HepG2 (cell line): ENCODE data around the gene STOML1. TPM values are rescaled to one million over a fixed set of nuclear protein-coding genes. Genes with fewer than 3 reads are reported as not detected.

Experiments used
- ATAC-seq: fragments of 200-7000 bp; cut with Tn5 transposase; 3 replicates; pipeline ENCODE4 v1.9.1; 2020; ENCODE audit warnings: mild to moderate bottlenecking, moderate library complexity
- BruUV-seq: library from RNA; stranded (reverse); fragments of 400-500 nt; replicated peaks from 2 replicates; lab custom pipeline; 2021; lab: Mats Ljungman, UMichigan
- CTCF ChIA-PET: fragments of 300-600 bp; formaldehyde crosslinking; extraction: SDS; loops from one replicate; lab custom pipeline; 2021; ENCODE audit warnings: low total read pairs, inconsistent platforms, low intra/inter-chr PET ratio; lab: Yijun Ruan, JAX
- POLR2A ChIA-PET: fragments of 350-600 bp; sonication (Branson Sonifier 250); formaldehyde crosslinking; loops from one replicate; lab custom pipeline; 2020; ENCODE audit warnings: antibody characterized with exemption, inconsistent platforms; lab: Yijun Ruan, JAX
- DNase-seq: peaks from one replicate; pipeline ENCODE4 v3.0.0-alpha.2; 2015; ENCODE audit warnings: low spot score
- FAIRE-seq: peaks from 3 replicates; lab custom pipeline; 2011; peaks lifted over from hg19 to GRCh38; lab: Jason Lieb, UNC
- H2AFZ ChIP-seq: one replicate; pipeline ENCODE4 v1.6.1; 2011; ENCODE audit warnings: low read length, inconsistent platforms
- H3K27ac ChIP-seq: fragments of 300-600 bp; 3 replicates; pipeline ENCODE4 v1.8.0; 2011; ENCODE audit warnings: mixed run types, mild to moderate bottlenecking, mixed read lengths, low read length, inconsistent platforms; ENCODE audit not compliant: insufficient read depth; ENCODE audit errors: extremely low read length
- H3K27me3 ChIP-seq, 2 experiments: fragments of 200-600 bp in 1 of 2; 2 replicates in 1 of 2; 3 replicates in 1 of 2; pipeline versions ENCODE4 v1.6.0 to v1.8.0; 2011; ENCODE audit warnings: low read length in 2 of 2, mild to moderate bottlenecking in 2 of 2, moderate library complexity in 2 of 2, inconsistent platforms in 1 of 2; ENCODE audit not compliant: insufficient read depth in 2 of 2, control insufficient read depth in 1 of 2
- H3K36me3 ChIP-seq, 2 experiments: fragments of 200-600 bp in 1 of 2; replicated peaks in 1 of 2; 2 replicates in 1 of 2; 3 replicates in 1 of 2; pipeline versions ENCODE4 v1.5.1 to v1.8.0; 2011; ENCODE audit warnings: low read length in 2 of 2, inconsistent platforms in 1 of 2; ENCODE audit not compliant: insufficient read depth in 2 of 2, control insufficient read depth in 1 of 2
- H3K4me1 ChIP-seq: 2 replicates; pipeline ENCODE4 v1.5.1; 2012; ENCODE audit warnings: low read length, inconsistent platforms; ENCODE audit not compliant: insufficient read depth
- H3K4me2 ChIP-seq: 2 replicates; pipeline ENCODE4 v1.6.0; 2011; ENCODE audit warnings: low read depth, low read length, inconsistent platforms
- H3K4me3 ChIP-seq, 3 experiments: fragments of 200-600 bp in 1 of 3; sonication (generic), shearing (Covaris generic) in 1 of 3; replicated peaks in 1 of 3; 2 replicates each; pipeline ENCODE4 v1.5.1; 2011 to 2016; ENCODE audit warnings: low read length in 3 of 3, inconsistent platforms in 2 of 3, low read depth in 2 of 3, mild to moderate bottlenecking in 2 of 3, control low read depth in 1 of 3, mixed read lengths in 1 of 3; ENCODE audit not compliant: insufficient read depth in 1 of 3
- H3K79me2 ChIP-seq: one replicate; pipeline ENCODE4 v1.6.1; 2011; ENCODE audit warnings: low read length, inconsistent platforms; ENCODE audit not compliant: insufficient read depth
- H3K9ac ChIP-seq: 2 replicates; pipeline ENCODE4 v1.6.0; 2011; ENCODE audit warnings: mild to moderate bottlenecking, low read depth, low read length, inconsistent platforms; ENCODE audit not compliant: insufficient read depth
- H3K9me3 ChIP-seq: 2 replicates; pipeline ENCODE4 v1.5.1; 2012; ENCODE audit warnings: mild to moderate bottlenecking, low read length
- H4K20me1 ChIP-seq: 2 replicates; pipeline ENCODE4 v1.6.0; 2011; ENCODE audit warnings: inconsistent platforms, mild to moderate bottlenecking, low read length, moderate library complexity; ENCODE audit not compliant: insufficient read depth
- GATAD1 ChIP-seq: IDR thresholded peaks from 2 replicates; pipeline ENCODE4 v1.6.1; 2016; ENCODE audit warnings: missing genetic modification reagents, missing compliant biosample characterization
- KDM6A ChIP-seq: IDR thresholded peaks from 2 replicates; pipeline ENCODE4 v1.6.1; 2016; ENCODE audit warnings: low read depth
- KLF12 ChIP-seq: sonication (generic); formaldehyde crosslinking; IDR thresholded peaks from 2 replicates; pipeline ENCODE4 v1.4.0; 2020; ENCODE audit warnings: missing genetic modification reagents, borderline replicate concordance
- THAP9 ChIP-seq: sonication (generic); formaldehyde crosslinking; IDR thresholded peaks from 2 replicates; pipeline ENCODE4; 2020; ENCODE audit warnings: missing genetic modification reagents, mild to moderate bottlenecking, borderline replicate concordance
- ZBTB3 ChIP-seq: sonication (generic); formaldehyde crosslinking; IDR thresholded peaks from 2 replicates; pipeline ENCODE4 v1.4.0; 2020; ENCODE audit warnings: low read depth, mild to moderate bottlenecking, moderate library complexity, missing genetic modification reagents, borderline replicate concordance
- ZC3H4 ChIP-seq: sonication (generic); formaldehyde crosslinking; IDR thresholded peaks from 2 replicates; pipeline ENCODE4 v1.4.0; 2020; ENCODE audit warnings: missing genetic modification reagents, borderline replicate concordance
- ZKSCAN1 ChIP-seq: fragments of 150-350 bp; IDR thresholded peaks from 2 replicates; pipeline ENCODE4 v1.6.1; 2014; ENCODE audit warnings: low read length
- ZMYM2 ChIP-seq: sonication (generic); formaldehyde crosslinking; IDR thresholded peaks from 2 replicates; pipeline ENCODE4 v1.8.0; 2022; ENCODE audit warnings: mild to moderate bottlenecking, missing genetic modification reagents
- ZNF761 ChIP-seq: sonication (generic); formaldehyde crosslinking; conservative IDR thresholded peaks from 2 replicates; pipeline ENCODE4 v1.4.0; 2020; ENCODE audit warnings: mild to moderate bottlenecking, missing genetic modification reagents
- WGBS: methylation state at CpG from one replicate; pipeline ENCODE4 v1.1.6; 2017; ENCODE audit warnings: low lambda C conversion rate; 5-methylcytosine and 5-hydroxymethylcytosine counted together
- in situ Hi-C: cut with HindIII; loops from 2 replicates; pipeline ENCODE4 v1.10.0; 2017; ENCODE audit warnings: low pct_unique_long_range_greater_than_20kb; ENCODE audit not compliant: extremely low pct_ligation_motif_present
- intact Hi-C: fragments of 100-400 bp; cut with micrococcal nuclease; formaldehyde crosslinking; loops from one replicate; pipeline ENCODE4 v1.10.0; 2022; ENCODE audit not compliant: unreplicated experiment
- polyA plus RNA-seq, 8 experiments: library from polyadenylated mRNA; depleted of rRNA in 3 of 8; stranded (reverse) in 7 of 8; unstranded in 1 of 8; fragments of >200 nt; fragmentation: Illumina TruSeq in 4 of 8; extraction: Trizol in 4 of 8; gene quantifications; 2 replicates each; pipeline versions ENCODE4 v1.2.1 to v1.2.3, GENCODE V29; 2011 to 2016; ENCODE audit warnings: low read depth in 4 of 8, missing spikeins in 1 of 8, mixed read lengths in 1 of 8; ENCODE audit not compliant: insufficient read depth in 1 of 8
- total RNA-seq, 5 experiments: library from RNA; depleted of rRNA; stranded (reverse); fragments of >200 nt; fragmentation: Illumina TruSeq; extraction: Trizol; gene quantifications; 2 replicates each; pipeline ENCODE4 v1.2.3, GENCODE V29; 2016; ENCODE audit warnings: low read depth in 1 of 5

Gene STOML1
- total and polyA plus RNA-seq, 2 of the 13 experiments (the other 11 are each of a cell fraction or from before 2014, with no cell fraction given): 3.5 to 3.7 TPM

DNA sequence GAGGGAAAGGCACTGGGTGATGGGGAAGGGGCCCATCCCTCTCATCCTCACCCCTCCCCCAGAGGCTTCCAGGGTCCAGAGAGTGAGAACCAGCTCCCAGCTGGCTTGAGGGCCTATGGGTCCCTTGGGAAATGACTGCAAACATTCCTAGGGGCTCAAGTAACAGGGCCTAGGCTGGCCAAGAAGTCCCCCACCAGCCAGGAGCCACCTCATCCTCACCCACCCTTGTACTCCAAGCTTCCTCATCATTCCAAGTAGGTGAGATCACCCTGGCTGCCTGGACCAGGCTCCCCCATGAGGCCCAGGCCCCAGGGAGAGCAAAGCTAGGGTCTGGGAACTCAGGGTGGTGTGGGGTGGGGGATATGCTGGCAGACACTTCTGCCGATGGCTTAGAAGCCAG lies 51.1 kb downstream of the STOML1 start:
- H3K27me3 ChIP-seq: peaks cover 0 to 2% of the 10 kb centered on the region in 2 experiments; a peak in 2 of 5 replicates
- no peak for FAIRE-seq
- peaks cover 3% of the 10 kb centered on the region for H4K20me1 ChIP-seq
- CTCF ChIA-PET: no interaction called here
- no peaks in the 10 kb centered on the region for H3K36me3 ChIP-seq
- no peak for ATAC-seq
- BruUV-seq: no TSS peak
- no peak overlapping the region for H2AFZ ChIP-seq
- no peak overlapping the region for H3K27ac ChIP-seq
- WGBS: 13% methylated on average over 1 of the region's 1 CpG
- H3K4me1 ChIP-seq: peaks cover 15% of the 10 kb centered on the region
- POLR2A ChIA-PET: no interaction called here
- no peak for TF ChIP-seq ZKSCAN1
- TF ChIP-seq GATAD1 (CRISPR knock-in tag): no peak
- no peak for TF ChIP-seq KDM6A (CRISPR knock-in tag)
- no peak for TF ChIP-seq ZNF761 (CRISPR knock-in tag)
- no peak for TF ChIP-seq ZBTB3 (CRISPR knock-in tag)
- TF ChIP-seq KLF12: no peak
- TF ChIP-seq ZMYM2 (CRISPR knock-in tag): no peak
- TF ChIP-seq ZC3H4: no peak
- no peak for TF ChIP-seq THAP9 (CRISPR knock-in tag)
- no peaks in the 10 kb centered on the region for H3K9me3 ChIP-seq
- intact Hi-C loops: no loop called here
- in situ Hi-C loops: no loop called here
- H3K4me2 ChIP-seq: no peak overlapping the region
- H3K79me2 ChIP-seq: no peaks in the 10 kb centered on the region
- H3K9ac ChIP-seq: no peak overlapping the region
- H3K4me3 ChIP-seq: no peak overlapping the region
- DNase-seq: no peak
